Astrocyte of the cerebellum (primary cell): ENCODE measurements around the gene HK1.

Experiments
- DNase-seq: peaks from one replicate; pipeline ENCODE4 v3.0.0-alpha.2; 2011; ENCODE audit warnings: low read depth
- H3K4me3 ChIP-seq: 2 replicates; pipeline ENCODE4 v1.5.1; 2011; ENCODE audit warnings: mild to moderate bottlenecking, low read depth, low read length, moderate library complexity
- in situ Hi-C: cut with HindIII; loops from 2 replicates; pipeline ENCODE4 v1.10.0; 2017; ENCODE audit warnings: low sequenced_read_pairs
- TF ChIP-seq, protein P1 (sequence below): IDR thresholded peaks from 2 replicates; pipeline ENCODE4 v1.5.1; 2012; ENCODE audit warnings: low read length, low read depth, moderate library complexity, mild to moderate bottlenecking; ENCODE audit errors: missing control alignments

The HK1 gene

DNA sequence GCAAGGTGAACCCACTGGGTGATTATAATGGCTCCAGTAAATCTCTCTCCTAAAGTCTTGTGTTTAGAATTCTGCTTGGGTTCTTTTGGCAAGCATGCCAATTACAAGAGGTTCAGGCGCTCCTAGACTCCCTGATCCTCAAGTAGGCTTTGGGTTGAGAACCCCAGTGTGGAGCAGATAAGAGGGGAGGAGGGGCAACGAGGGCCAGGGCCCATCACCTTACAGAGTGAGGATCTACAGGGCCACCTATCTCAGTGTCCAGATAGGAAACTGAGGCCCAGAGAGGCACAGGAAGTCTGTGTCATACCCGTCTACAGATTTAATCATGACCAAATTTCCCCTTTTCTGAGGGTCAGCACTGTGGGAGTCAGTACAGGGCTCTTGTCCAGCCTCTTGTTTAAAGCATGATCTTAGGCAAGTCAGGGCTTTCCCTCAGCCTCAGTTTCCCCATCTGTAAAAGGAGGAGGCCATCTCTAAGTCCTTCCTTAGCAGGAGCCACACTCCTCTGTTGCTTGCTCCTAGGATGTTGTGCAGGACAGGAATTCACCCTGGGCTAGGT lies 134.0 kb downstream of the HK1 start:
- H3K4me3 ChIP-seq = no peak overlapping the region
- no peak for DNase-seq
- TF ChIP-seq, protein P1, sequence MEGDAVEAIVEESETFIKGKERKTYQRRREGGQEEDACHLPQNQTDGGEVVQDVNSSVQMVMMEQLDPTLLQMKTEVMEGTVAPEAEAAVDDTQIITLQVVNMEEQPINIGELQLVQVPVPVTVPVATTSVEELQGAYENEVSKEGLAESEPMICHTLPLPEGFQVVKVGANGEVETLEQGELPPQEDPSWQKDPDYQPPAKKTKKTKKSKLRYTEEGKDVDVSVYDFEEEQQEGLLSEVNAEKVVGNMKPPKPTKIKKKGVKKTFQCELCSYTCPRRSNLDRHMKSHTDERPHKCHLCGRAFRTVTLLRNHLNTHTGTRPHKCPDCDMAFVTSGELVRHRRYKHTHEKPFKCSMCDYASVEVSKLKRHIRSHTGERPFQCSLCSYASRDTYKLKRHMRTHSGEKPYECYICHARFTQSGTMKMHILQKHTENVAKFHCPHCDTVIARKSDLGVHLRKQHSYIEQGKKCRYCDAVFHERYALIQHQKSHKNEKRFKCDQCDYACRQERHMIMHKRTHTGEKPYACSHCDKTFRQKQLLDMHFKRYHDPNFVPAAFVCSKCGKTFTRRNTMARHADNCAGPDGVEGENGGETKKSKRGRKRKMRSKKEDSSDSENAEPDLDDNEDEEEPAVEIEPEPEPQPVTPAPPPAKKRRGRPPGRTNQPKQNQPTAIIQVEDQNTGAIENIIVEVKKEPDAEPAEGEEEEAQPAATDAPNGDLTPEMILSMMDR = no peak
- in situ Hi-C loops = no loop called here

DNA sequence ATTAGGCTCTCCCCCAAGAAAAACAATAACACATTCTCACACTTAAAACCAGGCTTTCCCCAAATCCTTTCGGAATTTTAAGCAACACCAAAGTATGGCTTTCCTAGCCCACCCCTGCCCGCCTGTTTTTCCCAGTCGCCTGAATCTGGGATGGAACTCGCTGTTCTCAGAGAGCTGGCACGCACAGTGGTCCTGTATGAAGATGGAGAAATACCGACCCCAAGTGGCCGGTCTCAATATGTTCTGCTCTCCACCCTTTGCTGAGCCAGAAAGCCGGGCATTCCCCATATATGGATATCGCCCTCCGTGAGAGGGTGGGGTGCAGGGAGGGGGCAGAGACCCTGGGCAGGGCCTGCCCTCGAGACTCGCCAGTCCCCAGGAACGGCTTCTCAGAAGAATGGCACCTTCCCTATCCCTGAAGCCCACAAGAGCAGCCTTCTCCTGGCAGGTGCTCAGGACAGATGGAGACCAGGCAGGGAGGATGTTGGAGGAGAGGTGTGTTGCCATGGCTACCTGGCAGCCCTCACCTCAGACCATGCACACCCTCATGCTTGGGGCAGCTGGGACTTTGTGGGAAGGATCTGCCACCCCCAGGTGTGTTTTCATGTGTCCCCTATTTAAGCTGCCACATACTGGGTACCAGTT lies 135.0 kb downstream of the HK1 start:
- TF ChIP-seq, protein P1 = peak; percentile 73
- DNase-seq = peak; percentile 38

DNA sequence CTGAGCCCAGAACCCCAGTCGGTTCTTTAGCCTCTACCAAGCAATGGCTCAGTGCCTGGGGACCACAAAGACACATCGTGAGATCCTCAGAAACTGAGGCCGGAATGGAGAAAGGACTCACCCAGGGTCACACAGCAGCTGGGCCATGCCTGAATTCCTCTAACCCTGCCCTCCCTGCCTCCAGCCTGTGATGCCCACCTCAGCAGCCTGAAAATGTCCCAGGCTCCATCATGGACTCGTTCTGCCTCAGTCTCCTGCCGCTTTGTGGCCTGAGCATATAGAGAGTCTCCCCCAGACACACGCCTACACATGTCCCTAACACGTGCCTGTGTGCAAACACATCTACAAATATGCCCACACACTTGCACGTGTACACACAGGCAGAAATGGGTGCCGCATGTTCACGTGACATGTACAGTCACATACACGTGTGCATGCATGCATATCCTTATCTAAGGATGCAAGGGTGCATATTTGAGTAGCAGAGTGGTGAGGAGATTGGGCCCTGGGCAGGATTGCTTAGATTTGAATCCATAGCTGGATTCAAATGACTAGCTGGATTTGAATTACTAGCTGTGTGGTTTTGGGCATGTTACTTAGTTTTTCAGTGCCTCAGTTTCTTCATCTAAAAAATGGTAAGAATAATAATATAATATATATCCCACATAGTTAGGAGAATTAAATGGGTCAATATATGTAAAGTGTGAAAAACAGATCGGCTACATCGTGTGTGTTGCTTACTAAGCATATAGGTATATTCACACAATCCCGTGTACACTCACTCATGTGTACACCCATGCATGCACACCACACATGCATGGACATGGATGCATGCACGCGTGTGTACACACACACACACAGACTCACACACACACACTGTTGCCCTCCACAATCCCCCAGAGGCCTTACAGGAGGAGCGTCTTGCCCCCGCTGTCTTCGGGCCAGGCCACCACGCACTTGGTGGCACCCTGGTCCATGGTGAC lies 136.0 kb downstream of the HK1 start:
- in situ Hi-C loops = no loop called here
- DNase-seq = no peak
- no peak overlapping the region for H3K4me3 ChIP-seq
- TF ChIP-seq, protein P1 = no peak

More for the DNA sequence above, 135.0 kb downstream of the HK1 start:
- no peak overlapping the region for H3K4me3 ChIP-seq
- in situ Hi-C loops = no loop called here

DNA sequence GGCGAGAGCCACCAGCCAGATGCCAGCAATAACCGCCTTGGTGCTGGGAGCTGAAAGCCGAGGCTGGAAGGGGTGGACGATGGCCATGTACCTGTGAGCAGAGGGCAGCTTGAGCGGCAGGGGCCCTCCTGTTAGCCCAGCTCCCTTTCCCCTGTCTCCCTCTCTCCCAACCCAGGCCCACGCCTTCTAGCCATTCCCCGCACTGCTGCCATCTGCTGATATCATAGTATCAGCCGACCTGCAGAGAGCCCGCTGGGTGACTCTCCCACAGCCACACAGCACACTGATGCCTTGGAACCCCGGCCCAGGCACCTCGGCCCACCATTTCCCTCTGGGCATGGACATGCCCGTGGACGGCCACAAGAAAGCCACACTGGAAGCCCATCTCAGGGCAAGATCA lies 136.8 kb downstream of the HK1 start:
- in situ Hi-C loops = no loop called here
- no peak overlapping the region for H3K4me3 ChIP-seq
- no peak for DNase-seq
- TF ChIP-seq, protein P1 = no peak

DNA sequence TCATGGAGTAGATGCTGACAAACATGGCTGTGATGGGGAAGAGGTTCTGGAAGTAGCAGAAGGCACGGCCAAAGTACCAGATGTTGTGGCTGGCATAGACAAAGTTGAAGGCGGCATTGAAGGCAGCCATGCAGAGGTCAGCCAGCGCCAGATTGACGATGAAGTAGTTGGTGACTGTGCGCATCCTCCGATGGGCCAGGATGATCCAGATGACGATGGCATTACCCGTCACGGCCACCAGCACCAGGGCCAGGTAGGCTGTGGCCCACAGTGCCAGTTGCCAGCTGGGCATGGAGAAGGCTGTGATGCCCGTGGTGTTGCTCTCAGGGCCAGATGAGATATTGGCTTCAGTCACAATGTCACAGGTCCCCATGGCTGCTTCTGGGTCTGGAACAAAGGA lies 137.7 kb downstream of the HK1 start:
- H3K4me3 ChIP-seq = no peak overlapping the region
- in situ Hi-C loops = no loop called here
- DNase-seq = no peak
- TF ChIP-seq, protein P1 = no peak

DNA sequence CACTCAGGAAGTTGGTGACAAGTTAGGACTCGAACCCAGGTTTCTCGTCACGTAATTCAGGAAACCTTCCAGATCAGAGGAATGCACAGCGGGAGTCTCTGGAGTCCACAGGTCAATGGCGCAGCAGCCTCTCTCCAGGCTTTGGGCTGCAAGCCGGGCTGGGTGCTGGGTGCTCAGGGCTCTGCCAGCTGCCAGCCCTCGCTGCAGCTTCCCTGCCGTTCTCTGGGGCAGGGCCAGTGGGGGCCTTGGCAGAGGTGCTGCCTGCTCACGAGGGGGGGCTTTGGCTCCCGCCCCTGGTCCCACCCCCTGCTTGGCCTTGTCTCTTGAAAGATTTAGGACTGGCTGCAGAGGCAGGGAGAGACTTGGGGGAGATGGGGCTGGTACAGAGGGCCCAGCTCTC lies 138.4 kb downstream of the HK1 start, which contains the start of gene TACR2:
Gene TACR2, minus strand, starts transcription at position 224 of the 400 bp plus-strand sequence. CDS start 595 bp downstream, outside the sequence.
- TF ChIP-seq, protein P1 = no peak
- in situ Hi-C loops = no loop called here
- DNase-seq = no peak
- no peak within 1 kb of the TSS for H3K4me3 ChIP-seq
